K562 (cell line): ENCODE results near the gene USP51.
"Not testable (repeated sequence)": the region's sequence is repeated elsewhere in the genome, so short reads cannot be mapped to it uniquely, and the experiment has no call there.

Source experiments
- CHCHD3 ChIP-seq: fragments of 250-450 bp; sonication (Bioruptor Pico); IDR thresholded peaks from 2 replicates; pipeline ENCODE4 v2.1.2; 2022; ENCODE audit warnings: mild to moderate bottlenecking
- MAX ChIP-seq: sonication (generic); formaldehyde crosslinking; IDR thresholded peaks from 2 replicates; pipeline ENCODE4 v1.9.0; 2022; ENCODE audit warnings: mild to moderate bottlenecking, missing genetic modification reagents
- SMAD3 ChIP-seq: fragments of 450-650 bp; formaldehyde crosslinking; conservative IDR thresholded peaks from 2 replicates; pipeline ENCODE4 v1.4.0; 2020; ENCODE audit warnings: mild to moderate bottlenecking
- TF ChIP-seq, protein P1 (sequence below), 3 experiments: IDR thresholded peaks in 2 of 3; conservative IDR thresholded peaks in 1 of 3; 2 replicates each; pipeline ENCODE4 v1.5.1; 2011 to 2012; ENCODE audit warnings: low read length in 3 of 3, mild to moderate bottlenecking in 3 of 3, control low read depth in 2 of 3, improper control_type of control experiment in 1 of 3, inconsistent platforms in 1 of 3, low read depth in 1 of 3, mixed read lengths in 1 of 3, moderate library complexity in 1 of 3; ENCODE audit not compliant: insufficient read depth in 2 of 3

DNA sequence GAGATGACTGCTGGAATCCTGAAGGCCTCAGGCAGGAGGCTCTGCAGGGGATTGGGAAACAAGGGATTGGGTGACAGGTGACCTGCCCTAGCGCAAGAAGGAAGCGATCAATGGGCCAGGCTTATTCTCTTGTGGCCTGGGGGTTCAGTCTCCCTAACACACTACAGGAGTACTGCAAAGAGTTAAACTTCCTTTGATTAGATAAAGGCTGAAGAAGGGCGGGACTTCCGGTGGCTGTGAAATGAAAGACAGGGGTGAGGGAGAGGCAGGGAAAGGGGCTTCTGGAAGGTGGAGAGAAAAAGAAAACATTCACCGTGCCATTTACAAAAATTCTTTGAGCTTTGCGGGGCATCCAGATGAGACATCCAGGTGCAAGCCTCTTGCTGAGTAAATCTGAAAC lies 33.9 kb downstream of the USP51 start:
- TF ChIP-seq, protein P1, sequence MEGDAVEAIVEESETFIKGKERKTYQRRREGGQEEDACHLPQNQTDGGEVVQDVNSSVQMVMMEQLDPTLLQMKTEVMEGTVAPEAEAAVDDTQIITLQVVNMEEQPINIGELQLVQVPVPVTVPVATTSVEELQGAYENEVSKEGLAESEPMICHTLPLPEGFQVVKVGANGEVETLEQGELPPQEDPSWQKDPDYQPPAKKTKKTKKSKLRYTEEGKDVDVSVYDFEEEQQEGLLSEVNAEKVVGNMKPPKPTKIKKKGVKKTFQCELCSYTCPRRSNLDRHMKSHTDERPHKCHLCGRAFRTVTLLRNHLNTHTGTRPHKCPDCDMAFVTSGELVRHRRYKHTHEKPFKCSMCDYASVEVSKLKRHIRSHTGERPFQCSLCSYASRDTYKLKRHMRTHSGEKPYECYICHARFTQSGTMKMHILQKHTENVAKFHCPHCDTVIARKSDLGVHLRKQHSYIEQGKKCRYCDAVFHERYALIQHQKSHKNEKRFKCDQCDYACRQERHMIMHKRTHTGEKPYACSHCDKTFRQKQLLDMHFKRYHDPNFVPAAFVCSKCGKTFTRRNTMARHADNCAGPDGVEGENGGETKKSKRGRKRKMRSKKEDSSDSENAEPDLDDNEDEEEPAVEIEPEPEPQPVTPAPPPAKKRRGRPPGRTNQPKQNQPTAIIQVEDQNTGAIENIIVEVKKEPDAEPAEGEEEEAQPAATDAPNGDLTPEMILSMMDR (IDR thresholded peaks at IDR 0.05 in 2 of 3, conservative IDR thresholded peaks at IDR 0.05 in 1 of 3; ENCODE audit: insufficient read depth in 2 of 3, low read depth in 1 of 3, low read length in 3 of 3), result not testable (repeated sequence)
- TF ChIP-seq MAX, CHCHD3, SMAD3 (CRISPR knock-in tag): not testable (repeated sequence)
